Activated naive CD8-positive, alpha-beta T cell (primary cell): ENCODE measurements around the gene MMS19.
"Not testable (repeated sequence)": the region's sequence is repeated elsewhere in the genome, so short reads cannot be mapped to it uniquely, and the experiment has no call there.

Experiments used
- H3K27ac Mint-ChIP-seq: one replicate; pipeline ENCODE4 v1.8.0; 2021; ENCODE audit warnings: mixed read lengths
- H3K27me3 Mint-ChIP-seq: one replicate; pipeline ENCODE4 v1.8.0; 2021; ENCODE audit warnings: mixed read lengths
- H3K36me3 Mint-ChIP-seq: one replicate; pipeline ENCODE4 v1.8.0; 2021; ENCODE audit warnings: mixed read lengths
- H3K4me1 Mint-ChIP-seq: one replicate; pipeline ENCODE4 v1.8.0; 2021; ENCODE audit warnings: low read depth, mixed read lengths
- H3K4me3 Mint-ChIP-seq: one replicate; pipeline ENCODE4 v1.8.0; 2021; ENCODE audit warnings: mild to moderate bottlenecking, mixed read lengths
- H3K9me3 Mint-ChIP-seq: one replicate; pipeline ENCODE4 v1.8.0; 2021; ENCODE audit warnings: low read depth, mixed read lengths

The MMS19 gene

DNA sequence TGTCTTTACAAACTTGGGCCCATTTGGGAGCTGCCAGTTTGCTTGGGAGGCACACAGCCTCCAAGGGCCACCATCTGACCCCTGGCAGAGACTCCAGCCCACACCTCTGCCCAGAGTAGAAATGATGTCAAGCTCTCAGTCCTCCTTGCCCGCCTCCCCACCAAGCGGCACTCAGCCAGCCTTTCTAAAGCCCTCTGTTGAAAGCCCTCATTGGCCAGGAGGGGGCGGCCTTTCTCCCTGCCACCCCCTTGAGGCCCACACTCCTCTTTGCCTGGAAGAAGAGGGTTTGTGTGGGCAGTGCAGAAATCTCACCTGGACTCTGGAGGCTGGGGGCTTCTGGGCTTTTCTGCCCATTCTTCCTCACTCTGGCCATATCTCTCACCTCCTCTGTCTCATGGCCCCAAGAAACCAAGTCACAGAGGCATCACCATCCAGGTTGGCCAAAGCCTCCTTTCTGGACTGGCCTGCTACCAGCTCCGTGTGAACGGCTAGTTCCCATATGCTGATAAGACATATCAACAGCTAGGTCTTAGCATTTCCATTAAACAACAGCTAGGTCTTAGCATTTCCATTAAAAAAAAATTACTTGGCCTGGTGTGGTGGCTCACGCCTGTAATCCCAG is 36.6 kb upstream of the MMS19 start:
- H3K9me3 Mint-ChIP-seq, result no peaks in the 10 kb centered on the region
- no peak overlapping the region for H3K4me3 Mint-ChIP-seq

DNA sequence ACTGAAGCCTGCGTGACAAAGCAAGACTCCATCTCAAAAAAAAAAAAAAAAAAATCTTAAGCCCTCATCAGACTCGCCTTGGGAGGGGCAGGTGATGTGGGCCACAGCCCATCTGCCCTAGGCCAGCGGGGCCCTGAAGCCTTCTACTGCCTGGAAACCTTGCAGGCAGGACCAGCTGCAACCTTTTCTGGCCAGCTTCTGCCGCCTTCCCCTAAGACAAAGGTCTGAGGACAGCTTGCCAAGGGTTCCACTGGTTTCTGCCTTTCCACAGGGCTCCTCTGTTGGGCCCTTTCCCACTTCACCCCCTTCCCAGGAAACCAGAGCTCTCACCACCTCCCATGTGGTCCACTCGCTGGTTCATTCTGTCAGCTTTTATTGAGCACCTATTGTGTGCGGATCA is 35.7 kb upstream of the MMS19 start:
- no peaks in the 10 kb centered on the region for H3K9me3 Mint-ChIP-seq
- no peaks in the 10 kb centered on the region for H3K4me1 Mint-ChIP-seq
- H3K27me3 Mint-ChIP-seq, result no peaks in the 10 kb centered on the region
- H3K36me3 Mint-ChIP-seq, result no peaks in the 10 kb centered on the region
- H3K4me3 Mint-ChIP-seq, result no peak overlapping the region
- H3K27ac Mint-ChIP-seq, result no peak overlapping the region

More for the DNA sequence above, 36.6 kb upstream of the MMS19 start:
- no peaks in the 10 kb centered on the region for H3K27me3 Mint-ChIP-seq
- H3K36me3 Mint-ChIP-seq, result no peaks in the 10 kb centered on the region
- H3K4me1 Mint-ChIP-seq, result no peaks in the 10 kb centered on the region
- no peak overlapping the region for H3K27ac Mint-ChIP-seq

DNA sequence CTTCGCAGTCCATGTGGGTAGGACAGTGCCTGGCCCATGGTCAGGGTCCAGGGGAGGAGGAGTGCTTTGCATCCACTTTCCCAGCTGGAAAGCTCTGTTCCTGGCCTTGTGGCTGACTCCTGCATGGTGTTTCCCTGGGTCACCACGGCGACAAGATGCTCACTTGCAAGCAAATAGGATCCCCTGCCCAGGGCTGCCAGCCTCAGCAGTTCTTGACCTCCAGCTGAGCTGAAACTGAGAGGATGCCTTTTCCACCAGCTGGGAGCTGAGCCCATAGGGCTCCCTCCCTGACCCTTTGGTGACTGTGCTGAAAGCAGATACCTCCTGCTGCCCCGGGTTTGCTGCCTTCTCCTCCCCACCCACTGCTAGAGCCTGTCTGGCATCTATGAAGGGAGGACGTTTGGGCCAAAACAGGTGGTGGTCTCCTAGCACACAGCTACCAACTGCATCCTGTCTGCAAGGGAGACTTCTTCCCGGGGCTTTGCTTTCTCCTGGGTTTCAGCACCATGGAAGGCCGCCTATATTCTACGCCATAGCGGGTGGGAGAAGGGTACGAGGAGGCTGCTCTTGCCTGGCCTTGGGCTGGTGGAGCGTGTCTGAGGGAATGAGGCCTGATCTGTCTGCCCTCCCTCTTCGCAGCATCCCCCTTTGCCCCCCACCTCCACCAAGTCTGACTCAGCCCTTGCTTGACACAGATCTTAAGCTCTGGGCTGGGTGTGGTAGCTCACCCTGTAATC is 34.9 kb upstream of the MMS19 start:
- Mint-ChIP-seq H3K4me3 (no peak overlapping the region), H3K36me3 (no peaks in the 10 kb centered on the region), H3K9me3 (no peaks in the 10 kb centered on the region), H3K4me1 (no peaks in the 10 kb centered on the region), H3K27ac (no peak overlapping the region), H3K27me3 (no peaks in the 10 kb centered on the region)

DNA sequence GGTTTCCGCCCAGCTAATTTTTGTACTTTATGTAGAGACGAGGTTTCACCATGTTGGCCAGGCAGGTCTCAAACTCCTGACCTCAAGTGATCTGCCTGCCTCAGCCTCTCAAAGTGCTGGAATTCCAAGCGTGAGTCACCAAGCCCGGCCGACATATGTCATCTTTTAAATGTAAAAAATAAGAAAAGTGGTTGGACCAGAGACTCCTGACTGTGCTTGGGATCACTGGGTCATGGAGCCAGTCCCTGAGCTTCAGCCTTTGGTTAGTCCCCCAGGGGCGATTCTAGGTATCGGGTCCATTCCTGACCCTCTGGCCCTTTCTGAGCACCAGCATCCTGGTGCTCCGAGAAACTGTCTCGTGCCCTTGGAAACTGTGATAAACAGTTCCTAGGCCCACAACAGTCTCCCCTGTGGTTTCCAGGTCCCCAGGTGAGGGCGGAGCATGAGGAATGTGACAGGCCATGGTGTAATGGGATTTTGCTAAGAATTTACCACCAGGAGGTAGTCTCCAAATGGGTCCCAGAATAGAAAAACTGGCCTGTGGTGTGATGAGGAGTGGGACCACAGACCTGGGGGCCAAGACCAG is 33.3 kb upstream of the MMS19 start:
- H3K4me3 Mint-ChIP-seq, result no peak overlapping the region
- no peaks in the 10 kb centered on the region for H3K36me3 Mint-ChIP-seq
- no peak overlapping the region for H3K27ac Mint-ChIP-seq
- H3K9me3 Mint-ChIP-seq, result no peaks in the 10 kb centered on the region
- H3K4me1 Mint-ChIP-seq, result no peaks in the 10 kb centered on the region
- H3K27me3 Mint-ChIP-seq, result no peaks in the 10 kb centered on the region

DNA sequence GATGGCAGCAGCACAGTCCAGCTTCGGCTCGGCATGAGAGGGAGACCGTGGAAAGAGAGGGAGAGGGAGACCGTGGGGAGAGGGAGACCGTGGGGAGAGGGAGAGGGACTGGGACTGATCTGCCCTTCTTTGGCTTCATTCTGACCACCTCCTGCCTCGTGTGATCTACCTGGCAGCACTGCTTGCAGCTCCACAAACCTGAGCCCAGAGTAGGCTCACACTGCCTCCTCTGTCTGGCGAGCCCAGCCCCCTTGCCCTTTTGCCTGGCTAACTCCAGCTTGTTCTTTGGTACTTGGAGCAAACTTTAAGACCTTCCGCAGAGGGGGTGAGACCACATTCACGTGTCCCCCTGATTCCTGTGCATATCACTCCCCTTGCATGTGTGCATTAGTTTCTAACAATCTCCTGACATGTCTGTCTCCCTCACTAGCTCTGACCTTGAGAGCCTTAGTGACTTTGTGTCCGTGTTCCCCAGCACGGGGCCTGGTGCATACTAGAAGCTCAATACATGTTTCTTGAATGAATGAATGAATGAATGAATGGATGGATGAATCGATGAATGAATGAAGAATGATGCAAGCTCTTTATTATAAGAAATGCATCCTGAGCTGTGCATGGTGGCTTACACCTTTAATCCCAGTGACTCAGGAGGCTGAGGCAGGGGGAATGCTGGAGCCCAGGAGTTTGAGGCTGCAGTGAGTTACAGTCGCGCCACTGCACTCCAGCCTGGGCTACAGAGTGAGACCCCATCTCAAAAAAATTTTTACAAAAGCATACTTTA is 31.7 kb upstream of the MMS19 start:
- Mint-ChIP-seq H3K27ac (no peak overlapping the region), H3K9me3 (no peaks in the 10 kb centered on the region), H3K4me3 (no peak overlapping the region), H3K4me1 (no peaks in the 10 kb centered on the region), H3K27me3 (no peaks in the 10 kb centered on the region), H3K36me3 (no peaks in the 10 kb centered on the region)

DNA sequence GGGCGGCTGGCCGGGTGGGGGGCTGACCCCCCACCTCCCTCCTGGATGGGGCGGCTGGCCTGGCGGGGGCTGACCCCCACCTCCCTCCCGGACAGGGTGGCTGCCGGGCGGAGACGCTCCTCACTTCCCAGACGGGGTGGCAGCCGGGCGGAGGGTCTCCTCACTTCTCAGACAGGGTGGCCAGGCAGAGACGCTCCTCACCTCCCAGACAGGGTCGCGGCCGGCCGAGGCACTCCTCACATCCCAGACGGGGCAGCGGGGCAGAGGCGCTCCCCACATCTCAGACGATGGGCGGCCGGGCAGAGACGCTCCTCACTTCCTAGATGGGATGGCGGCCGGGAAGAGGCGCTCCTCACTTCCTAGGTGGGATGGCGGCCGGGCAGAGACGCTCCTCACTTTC is 30.7 kb upstream of the MMS19 start:
- not testable (repeated sequence) for H3K27me3 Mint-ChIP-seq, H3K4me3 Mint-ChIP-seq, H3K9me3 Mint-ChIP-seq, H3K27ac Mint-ChIP-seq, H3K4me1 Mint-ChIP-seq, H3K36me3 Mint-ChIP-seq

DNA sequence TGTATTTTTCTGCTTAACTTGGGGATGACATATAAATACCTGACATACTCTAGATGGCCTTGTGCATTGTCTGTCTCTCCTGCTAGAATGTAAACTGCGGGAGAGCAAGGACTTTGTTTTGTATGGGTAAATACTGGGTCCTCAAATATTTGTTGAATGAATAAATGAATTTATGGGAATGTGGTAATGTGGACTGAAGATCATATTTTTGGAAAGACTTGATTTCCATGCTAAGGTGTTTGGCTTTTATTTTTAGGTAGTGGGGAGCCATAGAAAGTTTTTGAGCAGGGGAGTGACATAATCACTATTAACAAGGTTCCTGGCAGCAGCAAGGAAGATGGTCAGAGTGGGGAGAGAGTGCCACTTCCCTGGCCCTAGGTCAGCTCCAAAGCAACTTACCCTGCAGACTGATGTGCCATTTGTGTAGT is 27.5 kb upstream of the MMS19 start:
- no peak overlapping the region for H3K27ac Mint-ChIP-seq
- no peaks in the 10 kb centered on the region for H3K36me3 Mint-ChIP-seq
- H3K27me3 Mint-ChIP-seq, result no peaks in the 10 kb centered on the region
- H3K9me3 Mint-ChIP-seq, result no peaks in the 10 kb centered on the region
- H3K4me1 Mint-ChIP-seq, result no peaks in the 10 kb centered on the region
- H3K4me3 Mint-ChIP-seq, result no peak overlapping the region

DNA sequence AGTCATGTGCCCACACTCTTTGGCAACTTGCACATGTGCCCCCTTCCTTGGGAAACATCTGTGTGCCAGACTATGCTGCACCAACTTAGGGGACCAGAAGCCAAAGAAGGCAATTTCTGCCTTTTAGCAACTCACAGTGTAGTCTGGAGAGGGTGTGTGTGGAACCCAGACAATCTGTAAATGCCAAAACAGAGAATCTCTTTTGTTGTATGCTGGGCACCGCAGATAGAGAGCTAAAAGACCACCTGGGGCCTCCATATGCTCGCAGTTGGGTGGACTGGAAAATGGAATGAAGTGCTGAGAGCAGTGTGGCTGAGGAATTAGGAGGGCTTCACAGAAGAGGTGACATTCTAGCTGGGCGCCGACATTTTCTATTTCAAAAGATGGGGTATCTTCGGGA is 26.9 kb upstream of the MMS19 start:
- no peaks in the 10 kb centered on the region for H3K4me1 Mint-ChIP-seq

DNA sequence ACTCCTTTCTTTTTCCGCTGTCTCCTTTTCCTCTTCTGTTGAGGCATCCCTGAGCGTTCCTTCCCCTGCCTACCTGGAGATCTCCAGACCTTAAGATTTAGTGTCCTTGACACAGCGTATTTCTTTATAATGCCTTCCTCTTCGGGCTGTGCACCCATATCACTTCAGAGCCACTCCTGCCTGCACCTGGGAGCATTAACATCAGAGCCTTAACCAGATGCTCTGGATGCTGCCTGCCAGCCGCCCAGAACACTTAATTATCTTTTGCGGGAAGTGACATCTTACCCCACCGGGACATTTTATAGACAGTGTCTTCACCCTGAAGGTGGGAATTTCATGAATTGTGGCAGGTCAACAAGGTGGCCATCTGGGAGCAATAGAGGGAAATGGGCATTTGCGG is 24.7 kb upstream of the MMS19 start:
- Mint-ChIP-seq H3K4me3 (no peak overlapping the region), H3K4me1 (no peaks in the 10 kb centered on the region), H3K27ac (no peak overlapping the region), H3K9me3 (no peaks in the 10 kb centered on the region), H3K27me3 (no peaks in the 10 kb centered on the region), H3K36me3 (no peaks in the 10 kb centered on the region)

More for the DNA sequence above, 26.9 kb upstream of the MMS19 start:
- H3K27me3 Mint-ChIP-seq, result no peaks in the 10 kb centered on the region
- H3K9me3 Mint-ChIP-seq, result no peaks in the 10 kb centered on the region
- H3K27ac Mint-ChIP-seq, result no peak overlapping the region
- H3K36me3 Mint-ChIP-seq, result no peaks in the 10 kb centered on the region
- H3K4me3 Mint-ChIP-seq, result no peak overlapping the region

DNA sequence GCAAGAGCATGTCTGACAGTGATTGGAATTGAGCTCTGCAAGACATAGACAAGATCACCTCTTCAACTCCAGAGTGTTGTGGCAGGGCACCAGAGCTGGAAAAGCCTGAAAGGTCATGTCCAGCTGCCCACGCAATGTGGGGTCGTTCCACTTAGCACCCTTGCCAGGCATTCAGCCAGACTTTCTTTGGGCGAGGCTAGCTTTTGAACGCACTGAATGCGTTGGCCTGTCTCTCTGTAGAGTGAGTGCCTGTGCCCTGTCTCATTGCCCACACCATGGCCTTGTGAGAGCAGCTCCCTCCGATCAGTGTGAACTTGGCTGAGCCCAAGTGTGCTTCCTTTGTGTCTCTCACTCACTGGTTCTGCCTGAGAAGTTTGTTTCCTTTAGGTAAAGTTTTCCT is 23.8 kb upstream of the MMS19 start:
- no peak overlapping the region for H3K27ac Mint-ChIP-seq
- no peaks in the 10 kb centered on the region for H3K36me3 Mint-ChIP-seq
- H3K9me3 Mint-ChIP-seq, result no peaks in the 10 kb centered on the region
- H3K4me3 Mint-ChIP-seq, result no peak overlapping the region
- H3K27me3 Mint-ChIP-seq, result no peaks in the 10 kb centered on the region
- no peaks in the 10 kb centered on the region for H3K4me1 Mint-ChIP-seq

DNA sequence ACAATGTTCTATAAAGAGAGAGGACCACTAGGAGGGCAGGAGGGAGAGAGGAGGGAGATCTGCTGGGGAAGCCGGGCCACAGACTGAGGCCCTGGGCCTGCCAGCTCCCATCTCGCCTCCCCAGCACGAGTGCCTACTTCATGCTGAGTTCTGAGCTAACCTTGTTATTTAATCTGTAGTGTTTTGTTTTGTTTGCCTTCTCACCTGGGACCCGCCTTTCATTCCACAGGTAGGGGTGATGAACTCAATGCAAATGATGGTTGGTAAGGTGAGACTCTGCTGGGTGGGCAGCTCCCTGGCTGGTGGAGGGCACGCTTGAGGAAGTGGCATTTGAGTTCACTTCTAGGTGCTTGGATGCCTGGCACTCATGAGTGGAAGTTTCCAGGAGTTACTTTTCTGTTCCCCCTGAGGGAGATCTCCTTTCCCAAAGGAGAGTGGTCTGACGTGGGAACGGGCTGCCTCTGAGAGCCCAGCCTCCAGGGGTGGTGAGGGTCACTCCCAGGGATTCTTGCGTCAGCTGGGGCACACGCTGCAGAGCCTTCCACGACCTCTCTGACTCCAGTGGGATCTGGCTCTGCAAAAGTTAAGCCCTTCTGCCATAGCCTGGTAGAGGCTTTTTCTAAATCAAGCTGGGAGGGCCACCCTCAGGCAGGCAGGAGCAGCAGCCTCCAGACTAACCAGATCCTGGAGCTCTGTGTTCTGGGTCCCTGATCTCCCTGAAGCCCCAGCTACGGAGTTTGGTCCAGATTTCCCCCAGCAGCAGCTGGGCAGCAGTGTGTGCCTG is 22.9 kb upstream of the MMS19 start:
- Mint-ChIP-seq H3K4me1 (no peaks in the 10 kb centered on the region), H3K36me3 (no peaks in the 10 kb centered on the region), H3K27me3 (no peaks in the 10 kb centered on the region), H3K9me3 (no peaks in the 10 kb centered on the region), H3K27ac (no peak overlapping the region), H3K4me3 (no peak overlapping the region)

DNA sequence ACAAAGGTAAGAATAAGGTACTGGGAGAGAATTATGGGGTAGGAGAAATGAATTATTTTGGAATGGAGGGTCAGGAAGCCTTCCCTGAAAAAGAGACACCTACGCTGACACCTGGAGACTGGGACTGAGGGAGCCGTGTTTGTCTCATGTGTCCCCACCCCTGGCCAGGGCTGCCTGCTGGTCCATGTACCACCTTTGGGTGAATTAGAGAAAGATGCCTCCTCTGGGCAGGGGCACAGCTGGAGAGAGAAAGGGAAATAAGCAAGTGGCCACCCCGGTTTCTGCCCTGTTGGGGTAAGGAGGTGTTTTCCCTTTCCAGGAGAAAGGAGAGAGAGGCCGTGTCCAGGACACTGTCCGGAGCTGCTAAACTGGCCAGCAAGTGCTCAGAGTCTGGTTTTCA is 22.3 kb upstream of the MMS19 start:
- no peak overlapping the region for H3K4me3 Mint-ChIP-seq
- H3K27me3 Mint-ChIP-seq, result no peaks in the 10 kb centered on the region
- H3K36me3 Mint-ChIP-seq, result no peaks in the 10 kb centered on the region
- no peak overlapping the region for H3K27ac Mint-ChIP-seq
- H3K9me3 Mint-ChIP-seq, result no peaks in the 10 kb centered on the region
- H3K4me1 Mint-ChIP-seq, result no peaks in the 10 kb centered on the region

DNA sequence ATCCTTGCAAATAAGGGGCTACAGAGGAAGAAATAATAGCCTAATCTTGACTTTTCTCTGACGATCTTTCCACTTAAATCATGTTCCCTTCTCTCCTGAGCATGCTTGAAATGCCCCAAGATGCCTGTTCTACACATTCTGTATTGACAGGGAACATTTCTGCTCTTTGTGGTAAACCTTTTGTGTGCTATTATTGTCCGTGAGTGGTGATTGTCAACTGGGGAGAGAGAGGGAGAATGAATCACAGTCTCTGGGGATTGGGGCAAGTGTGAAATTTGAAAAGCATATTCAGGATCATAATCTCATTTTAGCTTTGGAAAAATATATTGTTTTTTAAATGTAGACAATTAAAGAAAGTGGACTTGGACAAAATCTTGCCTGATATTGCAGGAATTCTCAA is 21.1 kb upstream of the MMS19 start:
- Mint-ChIP-seq H3K27ac (no peak overlapping the region), H3K4me3 (no peak overlapping the region), H3K36me3 (no peaks in the 10 kb centered on the region), H3K9me3 (no peaks in the 10 kb centered on the region), H3K4me1 (no peaks in the 10 kb centered on the region), H3K27me3 (no peaks in the 10 kb centered on the region)

DNA sequence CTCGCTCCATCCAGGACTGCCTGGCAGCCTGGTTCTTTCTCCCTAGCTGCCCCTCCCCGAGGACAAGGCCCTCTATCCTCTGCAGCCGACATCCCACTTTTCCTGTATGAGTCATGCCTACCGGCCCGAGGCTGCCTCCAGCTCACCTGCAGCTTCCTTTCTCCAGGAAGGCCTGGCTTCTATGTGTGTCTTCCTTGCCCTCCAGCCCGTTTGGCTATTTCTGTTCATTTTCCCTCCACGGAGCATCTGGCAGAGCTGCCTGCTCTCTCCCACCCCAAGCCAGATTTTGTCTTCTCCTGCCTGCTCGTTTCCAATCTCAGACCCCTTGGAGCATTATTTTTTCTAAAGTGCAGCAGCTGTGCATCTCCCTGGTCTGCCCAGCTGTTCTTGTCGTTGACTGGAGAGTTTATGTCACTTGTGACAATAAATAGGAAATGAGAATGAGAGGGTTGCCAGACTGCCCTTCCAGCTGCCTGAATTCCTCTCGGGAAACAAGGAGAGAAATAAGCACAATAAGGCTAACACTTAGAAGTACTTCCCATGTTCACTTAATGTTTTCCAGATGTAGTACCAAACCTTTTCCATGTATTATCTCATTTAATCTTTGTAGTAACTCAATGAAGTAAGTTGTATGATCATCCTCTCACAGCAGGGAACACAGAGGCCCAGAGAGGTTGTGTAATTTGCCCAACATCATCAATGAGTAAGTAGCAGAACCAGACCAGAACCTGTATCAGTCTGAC is 20.2 kb upstream of the MMS19 start:
- H3K4me1 Mint-ChIP-seq, result no peaks in the 10 kb centered on the region
- no peaks in the 10 kb centered on the region for H3K36me3 Mint-ChIP-seq
- no peak overlapping the region for H3K4me3 Mint-ChIP-seq
- no peaks in the 10 kb centered on the region for H3K27me3 Mint-ChIP-seq
- no peak overlapping the region for H3K27ac Mint-ChIP-seq
- no peaks in the 10 kb centered on the region for H3K9me3 Mint-ChIP-seq
